GM23338 (cell line): ENCODE data around the gene FN1. TPM values are rescaled to one million over a fixed set of nuclear protein-coding genes. Genes with fewer than 3 reads are reported as not detected.

Experiments
- ATAC-seq: fragments of 200-7000 bp; cut with Tn5 transposase; 3 replicates; pipeline ENCODE4 v1.9.1; 2020
- DNase-seq: peaks from one replicate; pipeline ENCODE4 v3.0.0-alpha.2; 2015; ENCODE audit warnings: low spot score
- H2AFZ ChIP-seq: fragments of 200-600 bp; sonication (generic); 2 replicates; pipeline ENCODE4 v1.8.0; 2016; ENCODE audit warnings: antibody characterized with exemption, mild to moderate bottlenecking, moderate library complexity
- H3F3A ChIP-seq: fragments of 200-600 bp; sonication (generic); replicated peaks from 2 replicates; pipeline ENCODE4 v1.8.0; 2017; ENCODE audit warnings: antibody characterized with exemption, mixed run types, low read depth
- H3K27ac ChIP-seq: fragments of 200-600 bp; sonication (generic); 2 replicates; pipeline ENCODE4 v1.6.1; 2016; ENCODE audit warnings: low read depth
- H3K27me3 ChIP-seq: fragments of 200-600 bp; sonication (generic); 2 replicates; pipeline ENCODE4 v1.8.0; 2016; ENCODE audit warnings: mild to moderate bottlenecking, mixed run types, moderate library complexity; ENCODE audit not compliant: insufficient read depth
- H3K36me3 ChIP-seq: fragments of 200-600 bp; sonication (generic); 2 replicates; pipeline ENCODE4 v1.8.0; 2016; ENCODE audit warnings: mild to moderate bottlenecking; ENCODE audit not compliant: insufficient read depth
- H3K4me1 ChIP-seq: fragments of 200-600 bp; sonication (generic); 2 replicates; pipeline ENCODE4 v1.8.0; 2016; ENCODE audit warnings: mild to moderate bottlenecking, moderate library complexity; ENCODE audit not compliant: insufficient read depth
- H3K4me2 ChIP-seq: fragments of 200-600 bp; sonication (generic); 2 replicates; pipeline ENCODE4 v1.7.1; 2017; ENCODE audit warnings: mixed run types
- H3K4me3 ChIP-seq: fragments of 200-600 bp; sonication (generic); 2 replicates; pipeline ENCODE4 v1.6.1; 2016; ENCODE audit warnings: mixed run types
- H3K79me2 ChIP-seq: fragments of 200-600 bp; sonication (generic); replicated peaks from 2 replicates; pipeline ENCODE4 v1.8.0; 2017; ENCODE audit warnings: mild to moderate bottlenecking; ENCODE audit not compliant: insufficient read depth
- H3K9me2 ChIP-seq: fragments of 200-600 bp; sonication (generic); 2 replicates; pipeline ENCODE4 v1.8.0; 2017; ENCODE audit not compliant: insufficient read depth
- H4K20me1 ChIP-seq: fragments of 200-600 bp; sonication (generic); replicated peaks from 2 replicates; pipeline ENCODE4 v1.8.0; 2017; ENCODE audit warnings: mild to moderate bottlenecking; ENCODE audit not compliant: insufficient read depth
- H3K27ac Mint-ChIP-seq: 2 replicates; pipeline ENCODE4 v1.8.0; 2020; ENCODE audit warnings: inconsistent platforms, mild to moderate bottlenecking, moderate library complexity, mixed read lengths
- H3K27me3 Mint-ChIP-seq: 3 replicates; pipeline ENCODE4 v1.8.0; 2022; ENCODE audit warnings: low read depth, mild to moderate bottlenecking, moderate library complexity, mixed read lengths, inconsistent platforms; ENCODE audit not compliant: insufficient read depth, poor library complexity
- H3K36me3 Mint-ChIP-seq: 3 replicates; pipeline ENCODE4 v1.8.0; 2021; ENCODE audit warnings: low read depth, mild to moderate bottlenecking, inconsistent platforms, moderate library complexity, mixed read lengths
- H3K4me1 Mint-ChIP-seq: 3 replicates; pipeline ENCODE4 v1.8.0; 2020; ENCODE audit warnings: mild to moderate bottlenecking, inconsistent platforms, mixed read lengths
- H3K4me3 Mint-ChIP-seq: 3 replicates; pipeline ENCODE4 v1.8.0; 2021; ENCODE audit warnings: moderate library complexity, mild to moderate bottlenecking, inconsistent platforms, mixed read lengths
- H3K9me3 Mint-ChIP-seq: 3 replicates; pipeline ENCODE4 v1.8.0; 2020; ENCODE audit warnings: moderate library complexity, mild to moderate bottlenecking, inconsistent platforms, mixed read lengths
- CREB1 ChIP-seq: fragments of 250-450 bp; sonication (Bioruptor Pico); IDR thresholded peaks from 2 replicates; pipeline ENCODE4 v1.5.0; 2020; ENCODE audit warnings: low read depth, mild to moderate bottlenecking, moderate library complexity
- EZH2phosphoT487 ChIP-seq: fragments of 200-600 bp; sonication (generic); IDR thresholded peaks from one replicate; pipeline ENCODE4 v1.8.1; 2018; ENCODE audit warnings: antibody characterized with exemption; ENCODE audit not compliant: unreplicated experiment
- NANOG ChIP-seq: IDR thresholded peaks from 2 replicates; pipeline ENCODE4 v1.6.1; 2016; ENCODE audit warnings: antibody characterized with exemption, borderline replicate concordance
- POLR2AphosphoS5 ChIP-seq: IDR thresholded peaks from 2 replicates; pipeline ENCODE4 v1.6.1; 2016; ENCODE audit warnings: antibody characterized with exemption, low read depth
- REST ChIP-seq: IDR thresholded peaks from one replicate; pipeline ENCODE4 v1.6.1; 2018; ENCODE audit warnings: antibody characterized with exemption; ENCODE audit not compliant: unreplicated experiment
- STAT1 ChIP-seq: IDR thresholded peaks from one replicate; pipeline ENCODE4 v1.6.1; 2016; ENCODE audit warnings: antibody characterized with exemption; ENCODE audit not compliant: unreplicated experiment
- ZNF114 ChIP-seq: fragments of 250-450 bp; sonication (Bioruptor Pico); IDR thresholded peaks from 2 replicates; pipeline ENCODE4 v1.5.0; 2020; ENCODE audit warnings: mild to moderate bottlenecking, moderate library complexity
- polyA plus RNA-seq: library from polyadenylated mRNA; unstranded; fragments of >200 nt; fragmentation: Nextera tagmentation; extraction: Ambion mirVana; gene quantifications from 2 replicates; pipeline ENCODE4 v1.2.1, GENCODE V29; 2016
- total RNA-seq: library from RNA; depleted of rRNA; stranded (reverse); fragments of >200 nt; shearing (Covaris generic); gene quantifications from 2 replicates; pipeline ENCODE4 v1.2.3, GENCODE V29; 2014
- TF ChIP-seq, protein P1 (sequence below), 2 experiments: fragments of 200-600 bp in 1 of 2; sonication (generic) in 1 of 2; conservative IDR thresholded peaks; 2 replicates each; pipeline versions ENCODE4 v1.5.1 to v1.6.1; 2016 to 2017; ENCODE audit warnings: antibody characterized with exemption in 2 of 2, low read depth in 2 of 2, mild to moderate bottlenecking in 2 of 2, moderate library complexity in 1 of 2

The FN1 gene
- total and polyA plus RNA-seq, 2 experiments from 2014 or later: 79.6 to 255 TPM

GRCh38 chr2:215324811-215325210, 111.1 kb downstream of the FN1 start:
- no peaks in the 10 kb centered on the region for H3F3A ChIP-seq
- DNase-seq (no peak), ATAC-seq (no peak)
- Mint-ChIP-seq H3K27me3 (no peaks in the 10 kb centered on the region), H3K4me1 (peaks cover 19% of the 10 kb centered on the region), H3K4me3 (no peak overlapping the region), H3K27ac (no peak overlapping the region), H3K9me3 (no peaks in the 10 kb centered on the region), H3K36me3 (peaks cover 95% of the 10 kb centered on the region)
- no peak overlapping the region for H3K4me3 ChIP-seq
- no peaks in the 10 kb centered on the region for H3K9me2 ChIP-seq
- no peak overlapping the region for H3K4me2 ChIP-seq
- H3K4me1 ChIP-seq: peaks cover 8% of the 10 kb centered on the region; the same call in 1 of the 2 replicates
- TF ChIP-seq POLR2AphosphoS5 (no peak), NANOG (no peak), CREB1 (CRISPR knock-in tag) (no peak)
- peaks cover 42% of the 10 kb centered on the region for H4K20me1 ChIP-seq
- no peaks in the 10 kb centered on the region for H3K27me3 ChIP-seq
- H3K27ac ChIP-seq: no peak overlapping the region
- H2AFZ ChIP-seq: no peak overlapping the region
- H3K36me3 ChIP-seq: peaks cover 63% of the 10 kb centered on the region
- H3K79me2 ChIP-seq: peaks cover 100% of the 10 kb centered on the region

GRCh38 chr2:215320679-215321078, 115.2 kb downstream of the FN1 start:
- Mint-ChIP-seq H3K4me1 (peaks cover 3% of the 10 kb centered on the region; the same call in 1 of the 3 replicates), H3K9me3 (no peaks in the 10 kb centered on the region), H3K27ac (no peak overlapping the region), H3K27me3 (no peaks in the 10 kb centered on the region), H3K36me3 (peaks cover 90% of the 10 kb centered on the region), H3K4me3 (no peak overlapping the region)
- peaks cover 50% of the 10 kb centered on the region for H3K36me3 ChIP-seq
- H2AFZ ChIP-seq: no peak overlapping the region
- TF ChIP-seq ZNF114 (CRISPR knock-in tag) (no peak), REST (no peak)
- no peaks in the 10 kb centered on the region for H3K4me1 ChIP-seq
- H3K4me2 ChIP-seq: no peak overlapping the region
- H3K4me3 ChIP-seq: no peak overlapping the region
- no peak overlapping the region for H3K27ac ChIP-seq
- no peaks in the 10 kb centered on the region for H3K27me3 ChIP-seq
- peaks cover 99% of the 10 kb centered on the region for H3K79me2 ChIP-seq
- H3K9me2 ChIP-seq: no peaks in the 10 kb centered on the region
- peaks cover 25% of the 10 kb centered on the region for H4K20me1 ChIP-seq
- no peaks in the 10 kb centered on the region for H3F3A ChIP-seq
- ATAC-seq (no peak), DNase-seq (no peak)

GRCh38 chr2:215320102-215320501, 115.8 kb downstream of the FN1 start:
- Mint-ChIP-seq H3K9me3 (no peaks in the 10 kb centered on the region), H3K4me1 (peaks cover 3% of the 10 kb centered on the region; the same call in 2 of the 3 replicates), H3K36me3 (peaks cover 93% of the 10 kb centered on the region), H3K27ac (no peak overlapping the region), H3K27me3 (no peaks in the 10 kb centered on the region), H3K4me3 (no peak overlapping the region)
- Histone ChIP-seq H2AFZ (no peak overlapping the region), H3K4me2 (no peak overlapping the region), H3K27me3 (no peaks in the 10 kb centered on the region), H3K9me2 (no peaks in the 10 kb centered on the region), H4K20me1 (peaks cover 23% of the 10 kb centered on the region), H3F3A (no peaks in the 10 kb centered on the region), H3K4me3 (no peak overlapping the region), H3K4me1 (no peaks in the 10 kb centered on the region), H3K79me2 (peaks cover 99% of the 10 kb centered on the region), H3K36me3 (peaks cover 51% of the 10 kb centered on the region), H3K27ac (no peak overlapping the region)
- ATAC-seq (no peak), DNase-seq (no peak)
- TF ChIP-seq REST (no peak), ZNF114 (CRISPR knock-in tag) (no peak), EZH2phosphoT487 (no peak), NANOG (no peak), STAT1 (no peak), POLR2AphosphoS5 (no peak)
- TF ChIP-seq, protein P1, sequence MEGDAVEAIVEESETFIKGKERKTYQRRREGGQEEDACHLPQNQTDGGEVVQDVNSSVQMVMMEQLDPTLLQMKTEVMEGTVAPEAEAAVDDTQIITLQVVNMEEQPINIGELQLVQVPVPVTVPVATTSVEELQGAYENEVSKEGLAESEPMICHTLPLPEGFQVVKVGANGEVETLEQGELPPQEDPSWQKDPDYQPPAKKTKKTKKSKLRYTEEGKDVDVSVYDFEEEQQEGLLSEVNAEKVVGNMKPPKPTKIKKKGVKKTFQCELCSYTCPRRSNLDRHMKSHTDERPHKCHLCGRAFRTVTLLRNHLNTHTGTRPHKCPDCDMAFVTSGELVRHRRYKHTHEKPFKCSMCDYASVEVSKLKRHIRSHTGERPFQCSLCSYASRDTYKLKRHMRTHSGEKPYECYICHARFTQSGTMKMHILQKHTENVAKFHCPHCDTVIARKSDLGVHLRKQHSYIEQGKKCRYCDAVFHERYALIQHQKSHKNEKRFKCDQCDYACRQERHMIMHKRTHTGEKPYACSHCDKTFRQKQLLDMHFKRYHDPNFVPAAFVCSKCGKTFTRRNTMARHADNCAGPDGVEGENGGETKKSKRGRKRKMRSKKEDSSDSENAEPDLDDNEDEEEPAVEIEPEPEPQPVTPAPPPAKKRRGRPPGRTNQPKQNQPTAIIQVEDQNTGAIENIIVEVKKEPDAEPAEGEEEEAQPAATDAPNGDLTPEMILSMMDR (conservative IDR thresholded peaks at IDR 0.05; ENCODE audit: low read depth in 2 of 2): no peak
